T-helper 1 cell treated with Interleukin-12 subunit alpha and Interleukin-12 subunit beta and Interleukin-4 antibody, amounts not matched to agents 30 ng/mL and 1 ng/mL, for 36 hours (primary cell): ENCODE results near the gene EREG. TPM values are rescaled to one million over a fixed set of nuclear protein-coding genes. Genes with fewer than 3 reads are reported as not detected.

Experiments used
- intact Hi-C: fragments of 100-400 bp; cut with micrococcal nuclease; formaldehyde crosslinking; loops from one replicate; pipeline ENCODE4 v1.15.1; 2024
- total RNA-seq: library from RNA; stranded (reverse); gene quantifications from 2 replicates; pipeline ENCODE4 v1.2.3, GENCODE V29; 2022

The EREG gene
- total RNA-seq, 1 donor from 2014 or later, result not detected

DNA sequence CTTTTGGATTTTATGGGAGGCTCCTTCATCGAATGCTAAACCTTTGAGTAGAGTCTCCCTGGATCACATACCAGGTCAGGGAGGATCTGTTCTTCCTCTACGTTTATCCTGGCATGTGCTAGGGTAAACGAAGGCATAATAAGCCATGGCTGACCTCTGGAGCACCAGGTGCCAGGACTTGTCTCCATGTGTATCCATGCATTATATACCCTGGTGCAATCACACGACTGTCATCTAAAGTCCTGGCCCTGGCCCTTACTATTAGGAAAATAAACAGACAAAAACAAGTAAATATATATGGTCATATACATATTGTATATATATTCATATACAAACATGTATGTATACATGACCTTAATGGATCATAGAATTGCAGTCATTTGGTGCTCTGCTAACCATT is 21.2 kb downstream of the EREG start:
- intact Hi-C loops, result no loop called here

DNA sequence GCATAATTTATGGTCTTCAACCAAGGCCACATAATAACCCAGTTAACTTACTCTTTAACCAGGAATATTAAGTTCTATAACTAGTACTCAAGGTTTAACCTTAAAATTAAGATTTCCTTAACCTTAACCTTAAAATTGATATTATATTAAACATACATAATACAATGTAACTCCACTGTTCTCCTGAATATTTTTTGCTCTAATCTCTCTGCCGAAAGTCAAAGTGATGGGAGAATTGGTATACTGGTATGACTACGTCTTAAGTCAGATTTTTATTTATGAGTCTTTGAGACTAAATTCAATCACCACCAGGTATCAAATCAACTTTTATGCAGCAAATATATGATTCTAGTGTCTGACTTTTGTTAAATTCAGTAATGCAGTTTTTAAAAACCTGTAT is 22.8 kb downstream of the EREG start:
- intact Hi-C loops, result no loop called here

- intact Hi-C loops, result no loop called here
These were observed 24.5 kb downstream of the EREG start for GRCh38 chr4:74389494-74389893.

- intact Hi-C loops, result loop anchor here (10.0 kb wide), 1 partner anchor 1326 kb away; the partner anchor contains the start of gene COX18
These were observed 25.7 kb downstream of the EREG start for GRCh38 chr4:74390677-74391076.

DNA sequence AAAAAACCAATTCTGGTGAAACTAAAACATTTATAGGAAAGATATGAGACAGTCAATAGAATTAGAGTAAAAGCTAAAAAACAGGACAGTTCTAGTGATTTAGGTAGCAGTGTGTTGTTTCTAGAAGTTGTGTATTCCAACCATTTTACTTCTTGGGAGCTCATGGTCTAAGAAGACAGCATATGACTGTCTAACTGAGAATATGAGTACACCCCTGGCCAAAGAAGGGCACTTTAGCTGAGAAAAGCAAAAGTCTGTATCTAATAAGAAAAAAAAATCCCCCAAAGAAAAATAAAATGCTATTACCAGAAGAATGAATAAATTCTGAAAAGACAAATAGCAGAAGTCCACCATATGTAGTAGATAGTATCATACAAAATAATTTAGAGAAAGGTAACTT is 26.4 kb downstream of the EREG start:
- intact Hi-C loops, result loop anchor here (10.0 kb wide), 1 partner anchor 1327 kb away; the partner anchor contains the start of gene COX18

DNA sequence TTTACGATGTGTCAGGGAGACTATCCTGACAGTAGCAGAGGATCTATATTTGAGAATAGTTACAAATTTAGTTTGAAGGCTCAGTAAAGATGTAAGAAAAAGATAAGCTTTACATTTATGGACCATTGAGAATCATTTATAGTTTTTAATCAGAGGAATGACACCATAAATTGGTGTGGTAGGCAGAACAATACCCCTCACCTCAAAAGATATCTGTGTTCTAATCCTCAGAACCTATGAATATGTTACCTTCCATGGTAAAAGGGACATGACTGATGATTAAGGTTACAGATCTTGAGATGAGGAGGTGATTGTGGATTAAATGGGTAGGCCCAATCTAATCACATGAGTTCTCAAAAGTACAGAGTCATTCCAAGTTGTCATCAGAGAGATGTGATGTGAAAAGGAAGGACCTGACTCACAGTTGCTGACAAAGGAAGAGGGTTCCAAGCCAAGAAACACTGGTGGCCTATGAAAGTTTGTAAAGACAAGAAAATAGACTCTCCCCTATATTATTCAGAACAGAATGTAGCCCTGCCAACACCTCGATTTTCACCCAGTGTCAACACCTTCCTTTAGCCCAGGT is 27.0 kb downstream of the EREG start:
- intact Hi-C loops, result loop anchor here (10.0 kb wide), 1 partner anchor 1327 kb away; the partner anchor contains the start of gene COX18

DNA sequence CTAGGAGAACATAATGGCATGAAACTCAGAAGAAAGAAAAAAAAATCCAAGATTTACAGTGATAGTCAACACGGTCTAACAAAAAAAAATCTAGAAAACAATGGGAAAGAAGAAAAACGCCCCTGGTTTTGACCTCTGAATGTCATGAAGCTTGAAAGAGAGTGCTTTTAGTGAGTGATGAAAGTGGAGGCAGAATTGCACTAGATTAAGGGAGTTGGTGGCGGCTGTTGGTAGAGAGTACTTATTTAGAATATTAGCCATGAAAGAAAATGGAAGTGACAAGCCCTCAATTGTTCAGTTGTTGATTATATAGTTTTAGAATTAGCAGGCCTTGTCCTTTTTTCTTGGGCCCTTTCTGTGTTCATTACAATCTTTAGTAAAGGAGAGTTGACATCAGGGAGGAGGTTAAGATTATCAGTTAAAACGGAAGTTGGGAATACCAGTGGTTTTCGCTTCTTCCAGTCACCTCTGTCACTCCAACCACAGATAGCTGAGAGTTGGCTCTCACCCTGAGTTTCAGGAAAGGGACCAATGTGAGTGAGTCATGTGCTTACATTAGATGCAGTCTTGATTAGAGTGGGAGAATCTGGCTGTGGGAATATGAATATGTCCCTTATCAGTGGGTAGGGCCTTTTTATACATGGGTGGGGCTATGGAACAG is 29.7 kb downstream of the EREG start:
- intact Hi-C loops, result loop anchor here (5.0 to 10.0 kb wide), 2 partner anchors 1330 to 1543 kb away; partner anchors contain the start of gene COX18

- intact Hi-C loops, result loop anchor here (5.0 to 10.0 kb wide), 2 partner anchors 1331 to 1542 kb away; partner anchors contain the start of gene COX18
These were observed 30.7 kb downstream of the EREG start for GRCh38 chr4:74395633-74396032.

DNA sequence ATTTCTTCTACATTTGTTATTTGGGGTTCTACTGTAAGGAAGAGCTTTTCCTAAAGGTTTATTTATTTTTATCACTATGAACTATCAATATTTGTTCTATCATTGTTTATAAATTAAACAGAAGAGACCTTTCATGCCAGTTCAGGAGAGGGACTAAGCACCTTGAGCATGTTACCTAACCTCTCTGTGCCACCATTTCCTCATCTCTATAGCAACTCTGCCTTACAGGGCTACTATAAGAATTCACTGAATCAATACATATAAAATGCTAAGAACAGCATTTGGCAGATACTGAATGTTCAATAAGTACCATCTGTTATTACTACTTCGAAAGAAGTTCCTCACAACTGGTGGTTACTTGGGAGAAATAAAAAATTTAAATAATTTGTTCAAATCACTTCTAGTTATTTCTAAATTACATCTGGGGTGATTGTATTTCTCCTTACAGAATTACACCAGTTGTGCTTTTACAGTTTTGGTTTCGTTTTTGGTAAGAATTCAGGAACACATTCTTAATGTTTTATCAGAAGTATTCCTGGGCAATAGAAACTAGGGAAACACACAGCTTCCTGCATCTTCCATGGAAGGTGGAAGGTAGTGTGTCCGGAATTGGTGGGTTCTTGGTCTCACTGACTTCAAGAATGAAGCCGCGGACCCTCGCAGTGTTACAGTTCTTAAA is 32.9 kb downstream of the EREG start:
- intact Hi-C loops, result loop anchor here (1.0 to 10.0 kb wide), 3 partner anchors 47 to 1539 kb away; partner anchors contain the start of genes AREG and COX18

GRCh38 chr4:74398894-74399589 is 34.1 kb downstream of the EREG start:
- intact Hi-C loops, result loop anchor here (1.0 to 10.0 kb wide), 3 partner anchors 46 to 1538 kb away; partner anchors contain the start of genes AREG and COX18

DNA sequence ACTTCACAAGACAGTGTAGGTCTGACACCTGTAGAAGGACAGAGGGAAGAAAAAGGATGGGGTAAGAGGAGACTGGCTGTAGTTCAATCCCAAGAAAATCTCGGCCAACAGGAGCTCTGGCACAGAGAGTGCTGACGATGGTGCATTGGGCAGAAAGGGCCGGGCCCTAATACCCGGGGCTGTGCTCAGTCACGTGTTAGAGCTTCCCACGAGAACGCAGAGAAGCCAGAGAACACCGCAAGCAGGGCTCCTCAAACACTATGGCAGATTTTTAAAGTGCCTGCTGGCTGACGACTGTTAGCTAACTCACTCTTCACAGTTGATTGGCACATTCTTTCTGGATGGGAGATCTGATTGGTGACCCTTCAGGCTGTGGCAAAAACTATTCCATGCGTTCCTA is 35.5 kb downstream of the EREG start:
- intact Hi-C loops, result no loop called here

DNA sequence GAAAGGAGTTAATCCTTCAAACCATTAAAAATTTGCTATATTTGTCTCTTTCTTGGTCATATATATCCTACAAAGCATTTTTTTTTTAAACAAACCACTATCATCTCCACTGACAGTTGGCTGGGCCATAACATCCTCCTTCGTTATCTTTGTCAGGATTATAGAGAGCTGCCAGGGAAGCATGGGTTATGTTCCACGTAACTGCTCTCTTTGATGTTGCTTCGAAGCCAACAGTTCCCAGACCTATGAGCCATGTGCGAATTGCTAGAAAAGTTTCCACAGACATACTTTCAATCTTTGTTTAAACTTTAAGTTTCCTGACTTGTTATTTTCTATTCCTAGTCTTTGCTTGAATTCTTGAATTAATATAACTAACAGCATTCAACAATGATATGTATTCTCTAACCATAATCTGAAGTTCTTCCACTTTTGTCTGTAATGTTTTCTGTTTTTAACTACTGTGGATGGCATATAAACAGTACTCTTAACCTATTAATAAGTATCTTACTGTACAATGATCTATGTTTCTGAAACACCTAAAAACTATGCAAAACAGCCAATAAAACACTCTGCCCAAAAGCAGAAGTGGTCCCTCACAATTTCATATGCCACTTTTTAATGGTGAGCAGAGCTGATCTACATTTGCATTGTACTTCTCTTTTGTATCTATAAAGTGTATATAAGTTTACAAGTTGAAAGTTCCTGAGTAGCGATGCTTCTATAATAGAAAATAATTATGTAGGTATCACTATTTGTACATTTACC is 37.9 kb downstream of the EREG start:
- intact Hi-C loops, result no loop called here

- intact Hi-C loops, result no loop called here
These were observed 42.9 kb downstream of the EREG start for GRCh38 chr4:74407891-74408290.

DNA sequence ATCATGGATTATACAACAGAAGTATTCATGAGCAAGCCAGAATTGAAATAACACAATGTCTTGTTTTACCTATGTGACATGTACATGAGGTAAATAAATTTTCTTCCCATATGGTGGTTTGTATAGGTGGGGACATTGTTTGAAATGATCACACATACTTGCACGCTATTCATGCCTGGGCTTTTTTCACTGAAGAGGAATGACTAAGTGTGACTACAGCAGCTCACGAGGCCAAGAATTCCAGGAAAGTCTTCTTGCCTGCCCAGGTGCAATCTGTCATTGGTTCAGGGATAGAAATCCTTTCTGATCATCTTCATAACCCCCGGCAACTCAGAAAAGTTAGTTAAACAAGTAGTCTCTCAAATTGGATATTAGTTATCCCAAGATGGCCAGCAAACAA is 43.7 kb downstream of the EREG start:
- intact Hi-C loops, result no loop called here

- intact Hi-C loops, result no loop called here
These were observed 45.3 kb downstream of the EREG start for GRCh38 chr4:74410272-74410671.

GRCh38 chr4:74412225-74412624 is 47.3 kb downstream of the EREG start:
- intact Hi-C loops, result no loop called here

DNA sequence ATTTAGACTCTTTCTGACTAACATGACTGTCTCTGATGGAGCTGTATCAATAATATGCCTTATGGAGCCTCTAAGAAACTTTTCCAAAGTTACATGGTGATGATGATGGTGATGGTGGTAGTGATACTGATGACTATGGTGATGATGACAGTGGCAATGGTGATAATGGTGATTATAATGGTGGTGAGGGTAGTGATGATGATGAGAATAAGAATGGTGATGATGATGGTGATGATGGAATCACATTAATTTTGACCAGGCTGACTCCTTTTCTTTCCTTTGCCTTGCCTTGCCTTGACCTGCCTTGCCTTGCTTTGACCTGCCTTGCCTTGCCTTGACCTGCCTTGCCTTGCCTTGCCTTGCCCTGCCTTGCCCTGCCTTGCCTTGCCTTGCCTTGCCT is 48.3 kb downstream of the EREG start:
- intact Hi-C loops, result no loop called here

- intact Hi-C loops, result no loop called here
These were observed 49.3 kb downstream of the EREG start for GRCh38 chr4:74414149-74414809.

- intact Hi-C loops, result no loop called here
These were observed 50.8 kb downstream of the EREG start for GRCh38 chr4:74415602-74416300.
